IMR-90 (cell line): ENCODE measurements around the gene MAMDC4. TPM values are rescaled to one million over a fixed set of nuclear protein-coding genes. Genes with fewer than 3 reads are reported as not detected.

ENCODE experiments used
- ATAC-seq: fragments of 200-7000 bp; cut with Tn5 transposase; 2 replicates; pipeline ENCODE4 v1.9.1; 2020; ENCODE audit warnings: low read depth, mild to moderate bottlenecking, moderate library complexity
- BruUV-seq: library from RNA; stranded (reverse); fragments of 400-500 nt; replicated peaks from 2 replicates; lab custom pipeline; 2021; lab: Mats Ljungman, UMichigan
- CTCF ChIA-PET: fragments of 300-600 bp; formaldehyde crosslinking; extraction: SDS; loops from one replicate; lab custom pipeline; 2021; ENCODE audit warnings: antibody characterized with exemption; lab: Yijun Ruan, JAX
- POLR2A ChIA-PET: fragments of 300-600 bp; sonication (Branson Sonifier 250); formaldehyde crosslinking; loops from one replicate; lab custom pipeline; 2022; ENCODE audit warnings: antibody characterized with exemption; ENCODE audit not compliant: unreplicated experiment; lab: Charles Lee
- DNase-seq: peaks from one replicate; pipeline ENCODE4 v3.0.0; 2013
- H2AFZ ChIP-seq: replicated peaks from 2 replicates; pipeline ENCODE3; 2013; ENCODE audit warnings: low read length, mild to moderate bottlenecking; ENCODE audit not compliant: poor library complexity
- H2AK5ac ChIP-seq: 2 replicates; pipeline ENCODE4 v1.6.1; 2013; ENCODE audit warnings: low read depth, low read length, inconsistent platforms
- H2AK9ac ChIP-seq: replicated peaks from 2 replicates; pipeline ENCODE3; 2013; ENCODE audit warnings: mild to moderate bottlenecking, low read depth, low read length, moderate library complexity; ENCODE audit not compliant: poor library complexity
- H2BK120ac ChIP-seq: 2 replicates; pipeline ENCODE4 v1.6.1; 2013; ENCODE audit warnings: low read depth, low read length, inconsistent platforms
- H2BK15ac ChIP-seq: 3 replicates; pipeline ENCODE4 v1.6.1; 2013; ENCODE audit warnings: low read depth, low read length, inconsistent platforms
- H2BK20ac ChIP-seq: 2 replicates; pipeline ENCODE4 v1.6.1; 2013; ENCODE audit warnings: low read depth, mild to moderate bottlenecking, inconsistent platforms, low read length, moderate library complexity
- H2BK5ac ChIP-seq: 2 replicates; pipeline ENCODE4 v1.6.1; 2013; ENCODE audit warnings: mild to moderate bottlenecking, low read depth, low read length, inconsistent platforms; ENCODE audit not compliant: poor library complexity, severe bottlenecking
- H3K14ac ChIP-seq: replicated peaks from 2 replicates; pipeline ENCODE4 v1.6.1; 2013; ENCODE audit warnings: low read depth, low read length, inconsistent platforms
- H3K18ac ChIP-seq: 2 replicates; pipeline ENCODE4 v1.6.1; 2013; ENCODE audit warnings: low read depth, low read length, control low read depth
- H3K23ac ChIP-seq: 2 replicates; pipeline ENCODE4 v1.6.1; 2013; ENCODE audit warnings: low read depth, low read length, inconsistent platforms
- H3K27ac ChIP-seq: 2 replicates; pipeline ENCODE4 v1.5.1; 2013; ENCODE audit warnings: mild to moderate bottlenecking, control low read depth, low read length; ENCODE audit not compliant: insufficient read depth
- H3K27me3 ChIP-seq: 2 replicates; pipeline ENCODE4 v1.6.1; 2013; ENCODE audit warnings: low read length; ENCODE audit not compliant: control insufficient read depth, insufficient read depth
- H3K36me3 ChIP-seq: 2 replicates; pipeline ENCODE4 v1.6.1; 2013; ENCODE audit warnings: low read length, mixed read lengths; ENCODE audit not compliant: control insufficient read depth, insufficient read depth
- H3K4ac ChIP-seq: 2 replicates; pipeline ENCODE4 v1.6.1; 2013; ENCODE audit warnings: low read depth, low read length, inconsistent platforms
- H3K4me1 ChIP-seq: 2 replicates; pipeline ENCODE4 v1.6.1; 2013; ENCODE audit warnings: low read length, mixed read lengths; ENCODE audit not compliant: control insufficient read depth, insufficient read depth
- H3K4me2 ChIP-seq: 2 replicates; pipeline ENCODE4 v1.6.1; 2013; ENCODE audit warnings: low read depth, mild to moderate bottlenecking, control low read depth, low read length, moderate library complexity
- H3K4me3 ChIP-seq: 2 replicates; pipeline ENCODE4 v1.5.1; 2013; ENCODE audit warnings: low read depth, mild to moderate bottlenecking, control low read depth, low read length, moderate library complexity; ENCODE audit not compliant: insufficient read depth
- H3K56ac ChIP-seq: 2 replicates; pipeline ENCODE4 v1.6.1; 2013; ENCODE audit warnings: low read length, inconsistent platforms; ENCODE audit not compliant: insufficient read depth; ENCODE audit errors: extremely low read depth
- H3K79me1 ChIP-seq, 2 experiments: 2 replicates each; pipeline ENCODE4 v1.6.1; 2013; ENCODE audit warnings: low read length in 2 of 2, inconsistent platforms in 1 of 2, low read depth in 1 of 2
- H3K9ac ChIP-seq: 2 replicates; pipeline ENCODE4 v1.6.1; 2013; ENCODE audit warnings: low read depth, low read length, control low read depth
- H3K9me1 ChIP-seq: 2 replicates; pipeline ENCODE4 v1.6.1; 2013; ENCODE audit warnings: low read length, inconsistent platforms; ENCODE audit not compliant: insufficient read depth
- H3K9me3 ChIP-seq: 2 replicates; pipeline ENCODE4 v1.6.1; 2013; ENCODE audit warnings: low read length; ENCODE audit not compliant: control insufficient read depth, insufficient read depth
- H4K20me1 ChIP-seq: 2 replicates; pipeline ENCODE4 v1.6.1; 2013; ENCODE audit warnings: low read length, inconsistent platforms; ENCODE audit not compliant: insufficient read depth
- H4K5ac ChIP-seq: 2 replicates; pipeline ENCODE4 v1.6.1; 2013; ENCODE audit warnings: mild to moderate bottlenecking, low read depth, low read length, control low read depth
- H4K8ac ChIP-seq, 2 experiments: 2 replicates each; pipeline ENCODE4 v1.6.1; 2013; ENCODE audit warnings: low read depth in 2 of 2, low read length in 2 of 2, control low read depth in 1 of 2, inconsistent platforms in 1 of 2
- H4K91ac ChIP-seq: 2 replicates; pipeline ENCODE4 v1.6.1; 2013; ENCODE audit warnings: low read depth, low read length, inconsistent platforms; ENCODE audit not compliant: insufficient read depth
- BHLHE40 ChIP-seq: fragments of 150-350 bp; IDR thresholded peaks from 2 replicates; pipeline ENCODE4 v1.6.1; 2016; ENCODE audit warnings: mild to moderate bottlenecking, low read depth, low read length
- CHD1 ChIP-seq: IDR thresholded peaks from 2 replicates; pipeline ENCODE4 v1.6.1; 2012; ENCODE audit warnings: low read depth, low read length, improper control_type of control experiment
- FOS ChIP-seq: fragments of 150-350 bp; IDR thresholded peaks from 2 replicates; pipeline ENCODE4 v1.6.1; 2016; ENCODE audit warnings: low read depth, low read length
- MAFK ChIP-seq: IDR thresholded peaks from 2 replicates; pipeline ENCODE4 v1.6.1; 2012; ENCODE audit warnings: low read depth, low read length, improper control_type of control experiment
- MXI1 ChIP-seq: IDR thresholded peaks from 2 replicates; pipeline ENCODE4 v1.6.1; 2012; ENCODE audit warnings: low read depth, mild to moderate bottlenecking, low read length, moderate library complexity, borderline replicate concordance
- NFE2L2 ChIP-seq: fragments of 150-350 bp; IDR thresholded peaks from 2 replicates; pipeline ENCODE4 v1.6.1; 2016; ENCODE audit warnings: low read depth, mild to moderate bottlenecking, low read length
- POLR2A ChIP-seq: IDR thresholded peaks from 2 replicates; pipeline ENCODE4 v1.6.1; 2012; ENCODE audit warnings: mild to moderate bottlenecking, low read depth, low read length
- RAD21 ChIP-seq: IDR thresholded peaks from 2 replicates; pipeline ENCODE4 v1.6.1; 2012; ENCODE audit warnings: low read length, improper control_type of control experiment
- RCOR1 ChIP-seq: IDR thresholded peaks from 2 replicates; pipeline ENCODE4 v1.6.1; 2012; ENCODE audit warnings: mild to moderate bottlenecking, low read length, improper control_type of control experiment; ENCODE audit not compliant: insufficient replicate concordance
- RFX5 ChIP-seq: IDR thresholded peaks from 2 replicates; pipeline ENCODE4 v1.8.0; 2012; ENCODE audit warnings: low read depth, mild to moderate bottlenecking, low read length, moderate library complexity
- SMC3 ChIP-seq: fragments of 150-350 bp; IDR thresholded peaks from 2 replicates; pipeline ENCODE4 v1.6.1; 2016; ENCODE audit warnings: low read depth, mild to moderate bottlenecking, antibody characterized with exemption, low read length, moderate library complexity
- WGBS, 2 experiments: methylation state at CpG; one replicate each; pipeline versions ENCODE4 v1.1.5 to v1.1.7; 2013; ENCODE audit warnings: missing lambda C conversion rate in 2 of 2; ENCODE audit not compliant: insufficient read length in 1 of 2; ENCODE audit errors: extremely low coverage in 2 of 2; 5-methylcytosine and 5-hydroxymethylcytosine counted together
- dilution Hi-C: fragments of 300-500 bp; cut with HindIII; formaldehyde crosslinking; loops from one replicate; pipeline ENCODE4 v1.14.3; 2018; ENCODE audit warnings: low sequenced_read_pairs; ENCODE audit not compliant: unreplicated experiment
- in situ Hi-C: fragments of 300-500 bp; cut with MboI; formaldehyde crosslinking; loops from 3 replicates; pipeline ENCODE4 v1.14.3; 2019; ENCODE audit warnings: low sequenced_read_pairs, inconsistent platforms, mixed read lengths
- intact Hi-C: fragments of 100-400 bp; cut with micrococcal nuclease; formaldehyde crosslinking; loops from 2 replicates; pipeline ENCODE4 v1.10.0; 2022
- polyA plus RNA-seq, 3 experiments: library from polyadenylated mRNA; depleted of rRNA; stranded (reverse); fragments of >200 nt; gene quantifications; 2 replicates each; pipeline ENCODE4 v1.2.3, GENCODE V29; 2012; ENCODE audit warnings: low replicate concordance in 1 of 3
- total RNA-seq: library from RNA; depleted of rRNA; stranded (reverse); fragments of >200 nt; gene quantifications from 2 replicates; pipeline ENCODE4 v1.2.3, GENCODE V29; 2012
- TF ChIP-seq, protein P1 (sequence below): conservative IDR thresholded peaks from 2 replicates; pipeline ENCODE4 v1.5.1; 2012; ENCODE audit warnings: mild to moderate bottlenecking, low read depth, low read length, improper control_type of control experiment
- TF ChIP-seq, protein P2 (sequence below): fragments of 150-350 bp; IDR thresholded peaks from 2 replicates; pipeline ENCODE4 v1.6.1; 2017; ENCODE audit warnings: mild to moderate bottlenecking, antibody characterized with exemption, low read length, low read depth
- TF ChIP-seq, protein P3 (sequence below): fragments of 150-350 bp; IDR thresholded peaks from 2 replicates; pipeline ENCODE4 v1.6.1; 2016; ENCODE audit warnings: low read depth, mild to moderate bottlenecking, low read length, moderate library complexity, borderline replicate concordance

The MAMDC4 gene
- total and polyA plus RNA-seq, 2 of the 4 experiments (the other 2 are of a cell fraction) = 0.18 to 3.5 TPM

DNA sequence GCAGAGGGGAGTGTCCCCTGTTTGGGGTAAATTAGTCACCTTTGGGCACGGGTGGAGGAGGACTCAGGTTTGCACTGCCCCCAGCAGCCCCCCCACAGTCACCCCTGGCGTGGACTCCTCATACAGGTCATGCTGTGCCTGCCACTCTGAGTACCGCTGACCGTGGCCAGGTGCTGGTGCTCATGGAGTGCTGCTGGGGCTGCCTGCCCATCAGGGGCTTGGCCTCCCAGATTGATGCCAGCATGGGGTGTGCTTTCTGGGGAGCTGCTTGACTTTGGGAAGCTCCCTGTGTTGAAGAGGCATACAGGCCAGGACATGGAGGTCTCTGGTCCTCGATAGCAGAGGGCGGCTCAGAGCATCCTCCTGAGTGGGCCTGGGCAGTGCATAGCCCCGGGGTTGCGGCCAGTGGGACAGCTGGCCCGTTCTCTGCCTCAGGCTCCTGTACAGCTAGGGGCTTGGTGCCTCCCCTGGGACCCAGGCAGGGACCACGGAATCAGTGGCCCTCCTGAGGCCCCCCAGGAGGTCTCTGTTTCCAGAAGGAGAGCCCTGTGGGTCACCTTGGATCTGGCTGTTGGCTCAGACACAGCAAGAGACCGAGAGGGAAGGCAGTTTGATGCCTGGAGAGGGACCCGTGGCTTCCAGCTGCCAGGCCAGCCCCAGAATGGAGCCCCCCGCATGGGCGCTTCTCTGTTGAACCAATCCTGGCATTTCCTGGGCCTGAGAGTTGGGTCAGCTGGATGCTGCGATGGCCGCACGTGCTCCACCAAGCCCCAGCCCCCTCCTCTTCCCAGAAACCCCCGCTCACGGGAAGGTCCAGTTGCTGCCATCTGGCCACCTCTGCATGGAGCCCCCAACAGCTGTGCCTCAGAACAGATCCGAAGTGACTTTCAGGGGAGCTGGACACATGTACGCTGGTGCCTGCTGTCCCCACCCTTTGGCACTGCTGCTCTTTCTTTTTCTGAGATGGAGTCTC is 15.9 kb upstream of the MAMDC4 start:
- H3K23ac ChIP-seq = no peak overlapping the region
- in situ Hi-C loops (no loop called here), intact Hi-C loops (no loop called here), dilution Hi-C loops (no loop called here)
- no peak overlapping the region for H4K8ac ChIP-seq
- no peak overlapping the region for H3K14ac ChIP-seq
- H3K4me2 ChIP-seq = no peak overlapping the region
- no peak overlapping the region for H3K9ac ChIP-seq
- H4K20me1 ChIP-seq = peaks cover 4% of the 10 kb centered on the region; the same call in 1 of the 2 replicates
- no peak overlapping the region for H2AFZ ChIP-seq
- no peaks in the 10 kb centered on the region for H3K9me3 ChIP-seq
- H3K4ac ChIP-seq = no peak overlapping the region
- H2AK9ac ChIP-seq = peak overlapping the region; percentile 55
- no peaks in the 10 kb centered on the region for H3K27me3 ChIP-seq
- H3K4me3 ChIP-seq = no peak overlapping the region
- no peak overlapping the region for H3K18ac ChIP-seq
- DNase-seq = no peak
- H2BK20ac ChIP-seq = no peak overlapping the region
- ATAC-seq = no peak
- peaks cover 31% of the 10 kb centered on the region for H3K36me3 ChIP-seq
- no peak overlapping the region for H2BK5ac ChIP-seq
- H4K5ac ChIP-seq = no peak overlapping the region
- peaks cover 2% of the 10 kb centered on the region; the same call in 1 of the 2 replicates for H3K9me1 ChIP-seq
- H2BK120ac ChIP-seq = no peak overlapping the region
- 86% methylated on average over 11 of the region's 21 CpGs; no CpG with 5 or more reads in 1 of the 2 experiments for WGBS, 2 experiments
- no peak overlapping the region for H2AK5ac ChIP-seq
- peaks cover 5% of the 10 kb centered on the region for H3K4me1 ChIP-seq
- BruUV-seq = no TSS peak
- no peak overlapping the region for H3K56ac ChIP-seq
- no peak overlapping the region for H4K91ac ChIP-seq
- no peak overlapping the region for H3K27ac ChIP-seq
- ChIA-PET POLR2A (no interaction called here), CTCF (no interaction called here)
- H2BK15ac ChIP-seq = no peak overlapping the region
- H3K79me1 ChIP-seq = no peaks in the 10 kb centered on the region; a peak in 1 of 4 replicates
- no peak for TF ChIP-seq RCOR1
- TF ChIP-seq, protein P1, sequence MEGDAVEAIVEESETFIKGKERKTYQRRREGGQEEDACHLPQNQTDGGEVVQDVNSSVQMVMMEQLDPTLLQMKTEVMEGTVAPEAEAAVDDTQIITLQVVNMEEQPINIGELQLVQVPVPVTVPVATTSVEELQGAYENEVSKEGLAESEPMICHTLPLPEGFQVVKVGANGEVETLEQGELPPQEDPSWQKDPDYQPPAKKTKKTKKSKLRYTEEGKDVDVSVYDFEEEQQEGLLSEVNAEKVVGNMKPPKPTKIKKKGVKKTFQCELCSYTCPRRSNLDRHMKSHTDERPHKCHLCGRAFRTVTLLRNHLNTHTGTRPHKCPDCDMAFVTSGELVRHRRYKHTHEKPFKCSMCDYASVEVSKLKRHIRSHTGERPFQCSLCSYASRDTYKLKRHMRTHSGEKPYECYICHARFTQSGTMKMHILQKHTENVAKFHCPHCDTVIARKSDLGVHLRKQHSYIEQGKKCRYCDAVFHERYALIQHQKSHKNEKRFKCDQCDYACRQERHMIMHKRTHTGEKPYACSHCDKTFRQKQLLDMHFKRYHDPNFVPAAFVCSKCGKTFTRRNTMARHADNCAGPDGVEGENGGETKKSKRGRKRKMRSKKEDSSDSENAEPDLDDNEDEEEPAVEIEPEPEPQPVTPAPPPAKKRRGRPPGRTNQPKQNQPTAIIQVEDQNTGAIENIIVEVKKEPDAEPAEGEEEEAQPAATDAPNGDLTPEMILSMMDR = no peak
- TF ChIP-seq NFE2L2 = no peak
- TF ChIP-seq MXI1 = no peak
- TF ChIP-seq, protein P2, sequence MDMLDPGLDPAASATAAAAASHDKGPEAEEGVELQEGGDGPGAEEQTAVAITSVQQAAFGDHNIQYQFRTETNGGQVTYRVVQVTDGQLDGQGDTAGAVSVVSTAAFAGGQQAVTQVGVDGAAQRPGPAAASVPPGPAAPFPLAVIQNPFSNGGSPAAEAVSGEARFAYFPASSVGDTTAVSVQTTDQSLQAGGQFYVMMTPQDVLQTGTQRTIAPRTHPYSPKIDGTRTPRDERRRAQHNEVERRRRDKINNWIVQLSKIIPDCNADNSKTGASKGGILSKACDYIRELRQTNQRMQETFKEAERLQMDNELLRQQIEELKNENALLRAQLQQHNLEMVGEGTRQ = no peak
- no peak for TF ChIP-seq POLR2A
- TF ChIP-seq MAFK = no peak
- no peak for TF ChIP-seq BHLHE40
- no peak for TF ChIP-seq RFX5
- no peak for TF ChIP-seq SMC3
- TF ChIP-seq FOS = no peak
- no peak for TF ChIP-seq RAD21
- TF ChIP-seq, protein P3, sequence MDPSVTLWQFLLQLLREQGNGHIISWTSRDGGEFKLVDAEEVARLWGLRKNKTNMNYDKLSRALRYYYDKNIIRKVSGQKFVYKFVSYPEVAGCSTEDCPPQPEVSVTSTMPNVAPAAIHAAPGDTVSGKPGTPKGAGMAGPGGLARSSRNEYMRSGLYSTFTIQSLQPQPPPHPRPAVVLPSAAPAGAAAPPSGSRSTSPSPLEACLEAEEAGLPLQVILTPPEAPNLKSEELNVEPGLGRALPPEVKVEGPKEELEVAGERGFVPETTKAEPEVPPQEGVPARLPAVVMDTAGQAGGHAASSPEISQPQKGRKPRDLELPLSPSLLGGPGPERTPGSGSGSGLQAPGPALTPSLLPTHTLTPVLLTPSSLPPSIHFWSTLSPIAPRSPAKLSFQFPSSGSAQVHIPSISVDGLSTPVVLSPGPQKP = no peak
- TF ChIP-seq CHD1 = no peak
